WTC11 (cell line): ENCODE results near the gene CACNB1. TPM values are rescaled to one million over a fixed set of nuclear protein-coding genes. Genes with fewer than 3 reads are reported as not detected.

ENCODE experiments used
- ATAC-seq: fragments of 200-7000 bp; cut with Tn5 transposase; 2 replicates; pipeline ENCODE4 v1.10.0; 2021; ENCODE audit warnings: mild to moderate bottlenecking, moderate library complexity
- CTCF ChIA-PET: fragments of 300-600 bp; sonication (Branson Sonifier 250); formaldehyde crosslinking; loops from one replicate; lab custom pipeline; 2021; ENCODE audit warnings: antibody characterized with exemption; lab: Charles Lee
- POLR2A ChIA-PET: fragments of 350-600 bp; sonication (Branson Sonifier 250); formaldehyde crosslinking; loops from one replicate; lab custom pipeline; 2021; ENCODE audit warnings: antibody characterized with exemption; lab: Charles Lee
- DNase-seq: peaks from one replicate; pipeline ENCODE4 v3.0.0; 2021; ENCODE audit warnings: low spot score
- H3K27ac Mint-ChIP-seq: 2 replicates; pipeline ENCODE4 v1.8.0; 2021; ENCODE audit warnings: mixed read lengths
- H3K27me3 Mint-ChIP-seq: 2 replicates; pipeline ENCODE4 v1.8.0; 2021; ENCODE audit warnings: low read depth, mild to moderate bottlenecking, moderate library complexity, mixed read lengths
- H3K36me3 Mint-ChIP-seq: 2 replicates; pipeline ENCODE4 v1.8.0; 2021; ENCODE audit warnings: mixed read lengths
- H3K4me1 Mint-ChIP-seq: 2 replicates; pipeline ENCODE4 v1.8.0; 2022; ENCODE audit warnings: mixed read lengths
- H3K4me3 Mint-ChIP-seq: 2 replicates; pipeline ENCODE4 v1.8.0; 2021; ENCODE audit warnings: mild to moderate bottlenecking, moderate library complexity, mixed read lengths
- H3K9me3 Mint-ChIP-seq: 2 replicates; pipeline ENCODE4 v1.8.0; 2021; ENCODE audit warnings: mixed read lengths
- EMX1 ChIP-seq: fragments of 250-450 bp; sonication (Bioruptor Pico); IDR thresholded peaks from 2 replicates; pipeline ENCODE4 v1.8.0; 2021; ENCODE audit warnings: mild to moderate bottlenecking
- GTF2I ChIP-seq: fragments of 250-450 bp; sonication (Bioruptor Pico); conservative IDR thresholded peaks from 2 replicates; pipeline ENCODE4 v1.4.0; 2021; ENCODE audit warnings: mild to moderate bottlenecking
- IRF2 ChIP-seq: sonication (generic); formaldehyde crosslinking; IDR thresholded peaks from 2 replicates; pipeline ENCODE4 v1.8.0; 2022; ENCODE audit warnings: low read depth, missing genetic modification reagents, borderline replicate concordance
- RELA ChIP-seq: sonication (generic); formaldehyde crosslinking; IDR thresholded peaks from 2 replicates; pipeline ENCODE4 v1.8.1; 2022; ENCODE audit warnings: missing genetic modification reagents, mild to moderate bottlenecking, borderline replicate concordance
- total RNA-seq: library from RNA; stranded (reverse); gene quantifications from 3 replicates; pipeline ENCODE4 v1.2.3, GENCODE V29; 2021
- TF ChIP-seq, protein P1 (sequence below): sonication (generic); formaldehyde crosslinking; IDR thresholded peaks from 2 replicates; pipeline ENCODE4 v1.8.0; 2022; ENCODE audit warnings: mild to moderate bottlenecking, missing genetic modification reagents
- TF ChIP-seq, protein P2 (sequence below): sonication (generic); formaldehyde crosslinking; IDR thresholded peaks from 2 replicates; pipeline ENCODE4 v1.8.1; 2022; ENCODE audit warnings: mild to moderate bottlenecking, missing genetic modification reagents, moderate library complexity, borderline replicate concordance
- TF ChIP-seq, protein P3 (sequence below): sonication (generic); formaldehyde crosslinking; conservative IDR thresholded peaks from 2 replicates; pipeline ENCODE4 v1.8.1; 2023; ENCODE audit warnings: mild to moderate bottlenecking, low read depth, missing genetic modification reagents, moderate library complexity
- TF ChIP-seq, protein P4 (sequence below): sonication (generic); formaldehyde crosslinking; IDR thresholded peaks from 2 replicates; pipeline ENCODE4 v1.8.0; 2022; ENCODE audit warnings: missing genetic modification reagents
- TF ChIP-seq, protein P5 (sequence below): sonication (generic); formaldehyde crosslinking; IDR thresholded peaks from 2 replicates; pipeline ENCODE4 v1.8.1; 2023; ENCODE audit warnings: mild to moderate bottlenecking, missing genetic modification reagents
- TF ChIP-seq, protein P6 (sequence below): sonication (generic); formaldehyde crosslinking; IDR thresholded peaks from 2 replicates; pipeline ENCODE4 v1.8.1; 2022; ENCODE audit warnings: low read depth, mild to moderate bottlenecking, moderate library complexity, missing genetic modification reagents, borderline replicate concordance

Gene CACNB1
- total RNA-seq, 1 experiment from 2014 or later, result 17.0 TPM

DNA sequence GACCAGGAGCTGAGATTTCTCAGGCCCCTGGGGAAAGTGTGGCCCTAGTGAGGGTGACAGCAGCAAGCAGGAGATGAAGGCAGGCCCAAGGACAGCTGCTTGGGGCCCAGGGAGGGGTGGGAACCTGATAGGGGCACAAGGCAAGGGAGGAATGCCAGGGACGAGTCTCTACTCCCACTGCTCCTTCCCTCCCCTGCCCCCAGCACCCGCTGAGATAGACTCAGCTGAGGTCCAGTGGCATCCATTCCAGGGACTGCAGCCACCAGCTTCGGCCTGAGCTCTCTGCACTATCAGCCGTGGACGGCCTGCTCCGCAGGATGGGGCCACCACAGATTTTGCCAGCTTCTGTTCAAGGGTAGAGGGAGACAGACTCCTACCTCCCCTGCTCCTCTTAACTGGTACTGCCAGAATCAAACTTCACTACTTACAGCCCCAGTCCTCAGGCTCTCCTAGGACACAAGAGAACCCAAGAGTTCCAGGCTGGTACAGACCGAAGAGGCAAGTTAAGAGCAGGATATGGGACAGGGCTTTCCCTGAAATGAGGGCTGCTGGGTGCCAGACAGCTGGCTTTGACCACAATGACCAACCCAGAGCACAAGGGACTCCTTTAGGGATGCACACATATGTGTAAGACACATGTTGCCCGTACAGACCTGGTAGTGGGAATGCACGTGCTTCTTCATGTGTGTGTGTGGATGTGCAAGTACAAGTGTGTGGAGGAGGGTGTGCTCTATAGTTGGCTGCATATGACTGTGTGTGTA is 5.5 kb downstream of the CACNB1 start (continued):
- TF ChIP-seq, protein P1, sequence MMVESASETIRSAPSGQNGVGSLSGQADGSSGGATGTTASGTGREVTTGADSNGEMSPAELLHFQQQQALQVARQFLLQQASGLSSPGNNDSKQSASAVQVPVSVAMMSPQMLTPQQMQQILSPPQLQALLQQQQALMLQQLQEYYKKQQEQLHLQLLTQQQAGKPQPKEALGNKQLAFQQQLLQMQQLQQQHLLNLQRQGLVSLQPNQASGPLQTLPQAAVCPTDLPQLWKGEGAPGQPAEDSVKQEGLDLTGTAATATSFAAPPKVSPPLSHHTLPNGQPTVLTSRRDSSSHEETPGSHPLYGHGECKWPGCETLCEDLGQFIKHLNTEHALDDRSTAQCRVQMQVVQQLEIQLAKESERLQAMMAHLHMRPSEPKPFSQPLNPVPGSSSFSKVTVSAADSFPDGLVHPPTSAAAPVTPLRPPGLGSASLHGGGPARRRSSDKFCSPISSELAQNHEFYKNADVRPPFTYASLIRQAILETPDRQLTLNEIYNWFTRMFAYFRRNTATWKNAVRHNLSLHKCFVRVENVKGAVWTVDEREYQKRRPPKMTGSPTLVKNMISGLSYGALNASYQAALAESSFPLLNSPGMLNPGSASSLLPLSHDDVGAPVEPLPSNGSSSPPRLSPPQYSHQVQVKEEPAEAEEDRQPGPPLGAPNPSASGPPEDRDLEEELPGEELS, result no peak
- TF ChIP-seq, protein P2, sequence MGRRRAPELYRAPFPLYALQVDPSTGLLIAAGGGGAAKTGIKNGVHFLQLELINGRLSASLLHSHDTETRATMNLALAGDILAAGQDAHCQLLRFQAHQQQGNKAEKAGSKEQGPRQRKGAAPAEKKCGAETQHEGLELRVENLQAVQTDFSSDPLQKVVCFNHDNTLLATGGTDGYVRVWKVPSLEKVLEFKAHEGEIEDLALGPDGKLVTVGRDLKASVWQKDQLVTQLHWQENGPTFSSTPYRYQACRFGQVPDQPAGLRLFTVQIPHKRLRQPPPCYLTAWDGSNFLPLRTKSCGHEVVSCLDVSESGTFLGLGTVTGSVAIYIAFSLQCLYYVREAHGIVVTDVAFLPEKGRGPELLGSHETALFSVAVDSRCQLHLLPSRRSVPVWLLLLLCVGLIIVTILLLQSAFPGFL (CRISPR knock-in tag), result no peak

DNA sequence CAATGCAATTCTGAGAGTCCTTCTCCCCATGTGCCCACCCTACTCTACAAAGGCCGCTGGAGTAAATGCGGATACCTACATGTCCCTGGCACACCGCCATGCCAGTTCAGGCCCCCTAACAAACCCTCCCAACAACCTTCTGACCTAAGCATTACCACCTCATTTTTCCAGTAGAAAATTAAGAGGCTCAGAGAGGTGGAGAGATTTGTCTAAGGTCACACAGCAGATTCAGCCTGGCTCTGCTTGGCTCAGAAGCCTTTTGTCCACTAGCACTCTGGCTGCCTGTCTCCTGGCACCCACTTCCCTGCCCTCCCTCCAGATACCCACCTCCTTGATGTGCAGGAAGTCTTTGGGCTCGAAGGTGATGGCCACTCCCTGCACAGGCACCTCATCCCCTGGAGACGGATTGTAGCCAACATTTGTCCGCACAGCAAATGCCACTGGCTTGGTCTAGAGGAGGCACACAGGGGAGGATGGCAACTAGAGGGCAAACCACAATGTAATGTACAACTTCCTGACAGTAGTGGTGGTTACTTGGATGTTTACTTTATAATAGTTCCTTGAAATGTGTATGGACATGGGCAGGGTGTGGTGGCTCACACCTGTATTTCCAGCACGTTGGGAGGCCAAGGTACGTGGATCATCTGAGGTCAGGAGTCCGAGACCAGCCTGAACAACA is 10.2 kb downstream of the CACNB1 start:
- ATAC-seq, result no peak
- CTCF ChIA-PET, result interaction anchor here (4.9 kb wide), 1 partner anchor 13 kb away, joined by 39 read pairs; no protein-coding TSS in a partner anchor

More for the DNA sequence above, 10.2 kb downstream of the CACNB1 start:
- Mint-ChIP-seq H3K4me1 (no peaks in the 10 kb centered on the region), H3K27me3 (no peaks in the 10 kb centered on the region), H3K9me3 (no peaks in the 10 kb centered on the region), H3K4me3 (no peak overlapping the region), H3K27ac (no peak overlapping the region), H3K36me3 (peaks cover 28% of the 10 kb centered on the region)
- POLR2A ChIA-PET, result no interaction called here
- DNase-seq, result no peak
- TF ChIP-seq, protein P3, sequence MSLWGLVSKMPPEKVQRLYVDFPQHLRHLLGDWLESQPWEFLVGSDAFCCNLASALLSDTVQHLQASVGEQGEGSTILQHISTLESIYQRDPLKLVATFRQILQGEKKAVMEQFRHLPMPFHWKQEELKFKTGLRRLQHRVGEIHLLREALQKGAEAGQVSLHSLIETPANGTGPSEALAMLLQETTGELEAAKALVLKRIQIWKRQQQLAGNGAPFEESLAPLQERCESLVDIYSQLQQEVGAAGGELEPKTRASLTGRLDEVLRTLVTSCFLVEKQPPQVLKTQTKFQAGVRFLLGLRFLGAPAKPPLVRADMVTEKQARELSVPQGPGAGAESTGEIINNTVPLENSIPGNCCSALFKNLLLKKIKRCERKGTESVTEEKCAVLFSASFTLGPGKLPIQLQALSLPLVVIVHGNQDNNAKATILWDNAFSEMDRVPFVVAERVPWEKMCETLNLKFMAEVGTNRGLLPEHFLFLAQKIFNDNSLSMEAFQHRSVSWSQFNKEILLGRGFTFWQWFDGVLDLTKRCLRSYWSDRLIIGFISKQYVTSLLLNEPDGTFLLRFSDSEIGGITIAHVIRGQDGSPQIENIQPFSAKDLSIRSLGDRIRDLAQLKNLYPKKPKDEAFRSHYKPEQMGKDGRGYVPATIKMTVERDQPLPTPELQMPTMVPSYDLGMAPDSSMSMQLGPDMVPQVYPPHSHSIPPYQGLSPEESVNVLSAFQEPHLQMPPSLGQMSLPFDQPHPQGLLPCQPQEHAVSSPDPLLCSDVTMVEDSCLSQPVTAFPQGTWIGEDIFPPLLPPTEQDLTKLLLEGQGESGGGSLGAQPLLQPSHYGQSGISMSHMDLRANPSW (CRISPR knock-in tag), result no peak
- TF ChIP-seq GTF2I (no peak), IRF2 (CRISPR knock-in tag) (no peak), RELA (CRISPR knock-in tag) (no peak), EMX1 (CRISPR knock-in tag) (no peak)
- TF ChIP-seq, protein P4, sequence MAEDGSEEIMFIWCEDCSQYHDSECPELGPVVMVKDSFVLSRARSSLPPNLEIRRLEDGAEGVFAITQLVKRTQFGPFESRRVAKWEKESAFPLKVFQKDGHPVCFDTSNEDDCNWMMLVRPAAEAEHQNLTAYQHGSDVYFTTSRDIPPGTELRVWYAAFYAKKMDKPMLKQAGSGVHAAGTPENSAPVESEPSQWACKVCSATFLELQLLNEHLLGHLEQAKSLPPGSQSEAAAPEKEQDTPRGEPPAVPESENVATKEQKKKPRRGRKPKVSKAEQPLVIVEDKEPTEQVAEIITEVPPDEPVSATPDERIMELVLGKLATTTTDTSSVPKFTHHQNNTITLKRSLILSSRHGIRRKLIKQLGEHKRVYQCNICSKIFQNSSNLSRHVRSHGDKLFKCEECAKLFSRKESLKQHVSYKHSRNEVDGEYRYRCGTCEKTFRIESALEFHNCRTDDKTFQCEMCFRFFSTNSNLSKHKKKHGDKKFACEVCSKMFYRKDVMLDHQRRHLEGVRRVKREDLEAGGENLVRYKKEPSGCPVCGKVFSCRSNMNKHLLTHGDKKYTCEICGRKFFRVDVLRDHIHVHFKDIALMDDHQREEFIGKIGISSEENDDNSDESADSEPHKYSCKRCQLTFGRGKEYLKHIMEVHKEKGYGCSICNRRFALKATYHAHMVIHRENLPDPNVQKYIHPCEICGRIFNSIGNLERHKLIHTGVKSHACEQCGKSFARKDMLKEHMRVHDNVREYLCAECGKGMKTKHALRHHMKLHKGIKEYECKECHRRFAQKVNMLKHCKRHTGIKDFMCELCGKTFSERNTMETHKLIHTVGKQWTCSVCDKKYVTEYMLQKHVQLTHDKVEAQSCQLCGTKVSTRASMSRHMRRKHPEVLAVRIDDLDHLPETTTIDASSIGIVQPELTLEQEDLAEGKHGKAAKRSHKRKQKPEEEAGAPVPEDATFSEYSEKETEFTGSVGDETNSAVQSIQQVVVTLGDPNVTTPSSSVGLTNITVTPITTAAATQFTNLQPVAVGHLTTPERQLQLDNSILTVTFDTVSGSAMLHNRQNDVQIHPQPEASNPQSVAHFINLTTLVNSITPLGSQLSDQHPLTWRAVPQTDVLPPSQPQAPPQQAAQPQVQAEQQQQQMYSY, result no peak
- TF ChIP-seq, protein P5, sequence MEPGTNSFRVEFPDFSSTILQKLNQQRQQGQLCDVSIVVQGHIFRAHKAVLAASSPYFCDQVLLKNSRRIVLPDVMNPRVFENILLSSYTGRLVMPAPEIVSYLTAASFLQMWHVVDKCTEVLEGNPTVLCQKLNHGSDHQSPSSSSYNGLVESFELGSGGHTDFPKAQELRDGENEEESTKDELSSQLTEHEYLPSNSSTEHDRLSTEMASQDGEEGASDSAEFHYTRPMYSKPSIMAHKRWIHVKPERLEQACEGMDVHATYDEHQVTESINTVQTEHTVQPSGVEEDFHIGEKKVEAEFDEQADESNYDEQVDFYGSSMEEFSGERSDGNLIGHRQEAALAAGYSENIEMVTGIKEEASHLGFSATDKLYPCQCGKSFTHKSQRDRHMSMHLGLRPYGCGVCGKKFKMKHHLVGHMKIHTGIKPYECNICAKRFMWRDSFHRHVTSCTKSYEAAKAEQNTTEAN (CRISPR knock-in tag), result no peak
- TF ChIP-seq, protein P6, sequence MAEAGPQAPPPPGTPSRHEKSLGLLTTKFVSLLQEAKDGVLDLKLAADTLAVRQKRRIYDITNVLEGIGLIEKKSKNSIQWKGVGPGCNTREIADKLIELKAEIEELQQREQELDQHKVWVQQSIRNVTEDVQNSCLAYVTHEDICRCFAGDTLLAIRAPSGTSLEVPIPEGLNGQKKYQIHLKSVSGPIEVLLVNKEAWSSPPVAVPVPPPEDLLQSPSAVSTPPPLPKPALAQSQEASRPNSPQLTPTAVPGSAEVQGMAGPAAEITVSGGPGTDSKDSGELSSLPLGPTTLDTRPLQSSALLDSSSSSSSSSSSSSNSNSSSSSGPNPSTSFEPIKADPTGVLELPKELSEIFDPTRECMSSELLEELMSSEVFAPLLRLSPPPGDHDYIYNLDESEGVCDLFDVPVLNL (CRISPR knock-in tag), result no peak
